Astrocyte (in vitro differentiated cells and primary cell): ENCODE measurements around the gene ALAD. TPM values are rescaled to one million over a fixed set of nuclear protein-coding genes. Genes with fewer than 3 reads are reported as not detected.

Experiments
- DNase-seq: peaks from one replicate; pipeline ENCODE4 v3.0.0-alpha.2; 2010; ENCODE audit warnings: low read depth
- FAIRE-seq: peaks from 2 replicates; lab custom pipeline; 2011; peaks lifted over from hg19 to GRCh38; lab: Jason Lieb, UNC
- H2AFZ ChIP-seq: 2 replicates; pipeline ENCODE4 v1.6.0; 2012; ENCODE audit warnings: low read depth, low read length, inconsistent platforms
- H3K27ac ChIP-seq: 2 replicates; pipeline ENCODE4 v1.5.1; 2011; ENCODE audit warnings: low read depth, low read length, inconsistent platforms
- H3K27me3 ChIP-seq: 2 replicates; pipeline ENCODE4 v1.6.0; 2011; ENCODE audit warnings: low read length, inconsistent platforms; ENCODE audit not compliant: insufficient read depth
- H3K36me3 ChIP-seq: 2 replicates; pipeline ENCODE4 v1.5.1; 2011; ENCODE audit warnings: low read length, inconsistent platforms; ENCODE audit not compliant: insufficient read depth
- H3K4me1 ChIP-seq: 2 replicates; pipeline ENCODE4 v1.5.1; 2011; ENCODE audit warnings: low read length, inconsistent platforms; ENCODE audit not compliant: insufficient read depth
- H3K4me2 ChIP-seq: 2 replicates; pipeline ENCODE4 v1.6.0; 2012; ENCODE audit warnings: low read length, inconsistent platforms
- H3K4me3 ChIP-seq: 2 replicates; pipeline ENCODE4 v1.5.1; 2011; ENCODE audit warnings: low read depth, mild to moderate bottlenecking, low read length, inconsistent platforms; ENCODE audit not compliant: insufficient read depth
- H3K79me2 ChIP-seq: 2 replicates; pipeline ENCODE4 v1.6.0; 2012; ENCODE audit warnings: mild to moderate bottlenecking, low read length, inconsistent platforms; ENCODE audit not compliant: insufficient read depth
- H3K9ac ChIP-seq: 2 replicates; pipeline ENCODE4 v1.6.0; 2012; ENCODE audit warnings: mild to moderate bottlenecking, low read length, inconsistent platforms
- H3K9me3 ChIP-seq: 2 replicates; pipeline ENCODE4 v1.5.1; 2012; ENCODE audit warnings: low read depth, mild to moderate bottlenecking, low read length, inconsistent platforms; ENCODE audit not compliant: insufficient read depth
- H4K20me1 ChIP-seq: 2 replicates; pipeline ENCODE4 v1.6.0; 2012; ENCODE audit warnings: low read length, inconsistent platforms; ENCODE audit not compliant: insufficient read depth
- H3K27ac Mint-ChIP-seq: one replicate; pipeline ENCODE4 v1.8.0; 2021; ENCODE audit warnings: mild to moderate bottlenecking, mixed read lengths; ENCODE audit not compliant: unreplicated experiment
- H3K27me3 Mint-ChIP-seq: one replicate; pipeline ENCODE4 v1.8.0; 2021; ENCODE audit warnings: low read depth, mixed read lengths; ENCODE audit not compliant: unreplicated experiment
- H3K36me3 Mint-ChIP-seq: one replicate; pipeline ENCODE4 v1.8.0; 2021; ENCODE audit warnings: low read depth, mixed read lengths; ENCODE audit not compliant: unreplicated experiment
- H3K4me1 Mint-ChIP-seq: one replicate; pipeline ENCODE4 v1.8.0; 2021; ENCODE audit warnings: low read depth, mixed read lengths; ENCODE audit not compliant: unreplicated experiment
- H3K4me3 Mint-ChIP-seq: one replicate; pipeline ENCODE4 v1.8.0; 2021; ENCODE audit warnings: mild to moderate bottlenecking, moderate library complexity, mixed read lengths; ENCODE audit not compliant: unreplicated experiment
- H3K9me3 Mint-ChIP-seq: one replicate; pipeline ENCODE4 v1.8.0; 2021; ENCODE audit warnings: mild to moderate bottlenecking, mixed read lengths; ENCODE audit not compliant: unreplicated experiment
- EZH2 ChIP-seq: IDR thresholded peaks from 2 replicates; pipeline ENCODE4 v1.6.1; 2012; ENCODE audit warnings: mild to moderate bottlenecking, low read length, inconsistent platforms; ENCODE audit not compliant: insufficient read depth
- total RNA-seq: library from RNA; stranded (reverse); gene quantifications from 2 replicates; pipeline ENCODE4 v1.2.1, GENCODE V29; 2021
- TF ChIP-seq, protein P1 (sequence below): IDR thresholded peaks from 2 replicates; pipeline ENCODE4 v1.5.1; 2011; ENCODE audit warnings: low read depth, mild to moderate bottlenecking, inconsistent platforms, low read length, moderate library complexity; ENCODE audit not compliant: insufficient read depth

ALAD gene
- total RNA-seq, 1 donor from 2014 or later: 20.7 TPM

GRCh38 chr9:113350107-113350661, 50.9 kb downstream of the ALAD start:
- FAIRE-seq (no peak), DNase-seq (no peak)
- Mint-ChIP-seq H3K27me3 (peaks cover 54% of the 10 kb centered on the region), H3K36me3 (no peaks in the 10 kb centered on the region), H3K4me1 (no peaks in the 10 kb centered on the region), H3K27ac (no peak overlapping the region), H3K9me3 (no peaks in the 10 kb centered on the region), H3K4me3 (peak overlapping the region; percentile 64)
- no peak overlapping the region for H3K4me3 ChIP-seq
- peaks cover 59% of the 10 kb centered on the region for H3K27me3 ChIP-seq
- H3K4me1 ChIP-seq: no peaks in the 10 kb centered on the region
- TF ChIP-seq, protein P1, sequence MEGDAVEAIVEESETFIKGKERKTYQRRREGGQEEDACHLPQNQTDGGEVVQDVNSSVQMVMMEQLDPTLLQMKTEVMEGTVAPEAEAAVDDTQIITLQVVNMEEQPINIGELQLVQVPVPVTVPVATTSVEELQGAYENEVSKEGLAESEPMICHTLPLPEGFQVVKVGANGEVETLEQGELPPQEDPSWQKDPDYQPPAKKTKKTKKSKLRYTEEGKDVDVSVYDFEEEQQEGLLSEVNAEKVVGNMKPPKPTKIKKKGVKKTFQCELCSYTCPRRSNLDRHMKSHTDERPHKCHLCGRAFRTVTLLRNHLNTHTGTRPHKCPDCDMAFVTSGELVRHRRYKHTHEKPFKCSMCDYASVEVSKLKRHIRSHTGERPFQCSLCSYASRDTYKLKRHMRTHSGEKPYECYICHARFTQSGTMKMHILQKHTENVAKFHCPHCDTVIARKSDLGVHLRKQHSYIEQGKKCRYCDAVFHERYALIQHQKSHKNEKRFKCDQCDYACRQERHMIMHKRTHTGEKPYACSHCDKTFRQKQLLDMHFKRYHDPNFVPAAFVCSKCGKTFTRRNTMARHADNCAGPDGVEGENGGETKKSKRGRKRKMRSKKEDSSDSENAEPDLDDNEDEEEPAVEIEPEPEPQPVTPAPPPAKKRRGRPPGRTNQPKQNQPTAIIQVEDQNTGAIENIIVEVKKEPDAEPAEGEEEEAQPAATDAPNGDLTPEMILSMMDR: no peak
- TF ChIP-seq EZH2: peak; percentile 43
- H3K79me2 ChIP-seq: no peaks in the 10 kb centered on the region
- H4K20me1 ChIP-seq: no peaks in the 10 kb centered on the region
- H3K9me3 ChIP-seq: no peaks in the 10 kb centered on the region
- H3K27ac ChIP-seq: no peak overlapping the region
- H3K4me2 ChIP-seq: peak overlapping the region; percentile 76
- H2AFZ ChIP-seq: no peak overlapping the region
- H3K9ac ChIP-seq: no peak overlapping the region
- no peaks in the 10 kb centered on the region for H3K36me3 ChIP-seq

GRCh38 chr9:113349445-113350094, 51.5 kb downstream of the ALAD start, which contains the start of gene BSPRY:
Gene BSPRY, plus strand, starts transcription at chr9:113349541. Its CDS starts 39 bp downstream, at chr9:113349580.
- peak; percentile 85 for TF ChIP-seq EZH2
- TF ChIP-seq, protein P1: no peak

DNA sequence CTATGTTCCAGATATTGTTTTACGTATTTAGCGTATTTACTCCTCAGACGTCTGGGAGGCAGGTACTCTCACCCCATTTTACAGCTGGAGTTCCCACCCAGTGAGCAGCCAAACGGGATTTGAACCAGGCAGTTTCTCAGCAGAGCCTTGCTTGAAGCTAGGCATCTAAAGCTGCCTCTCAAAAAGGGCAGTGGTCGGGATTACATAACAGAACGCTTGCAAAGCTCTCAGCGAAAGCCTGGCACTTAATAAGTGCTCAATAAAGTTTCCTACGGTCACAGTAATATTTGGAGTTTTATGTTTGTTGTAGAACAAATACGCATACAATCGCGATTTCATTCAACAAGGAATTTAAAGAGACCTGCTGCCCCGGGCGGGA, 52.0 kb downstream of the ALAD start:
- no peaks in the 10 kb centered on the region for H4K20me1 ChIP-seq
- H3K27me3 ChIP-seq: peaks cover 53% of the 10 kb centered on the region
- H3K27ac Mint-ChIP-seq: no peak overlapping the region
- FAIRE-seq: no peak
- H3K27ac ChIP-seq: no peak overlapping the region
- no peaks in the 10 kb centered on the region for H3K9me3 Mint-ChIP-seq
- no peaks in the 10 kb centered on the region for H3K36me3 Mint-ChIP-seq
- H3K4me1 ChIP-seq: no peaks in the 10 kb centered on the region
- H3K4me2 ChIP-seq: peak overlapping the region; percentile 76
- H3K4me3 ChIP-seq: no peak overlapping the region
- TF ChIP-seq EZH2: peak; percentile 15
- TF ChIP-seq, protein P1: no peak
- no peaks in the 10 kb centered on the region for H3K79me2 ChIP-seq
- H3K9me3 ChIP-seq: no peaks in the 10 kb centered on the region
- H3K36me3 ChIP-seq: no peaks in the 10 kb centered on the region
- no peak overlapping the region for H3K9ac ChIP-seq
- DNase-seq: no peak
- peak overlapping the region; percentile 60 for H3K4me3 Mint-ChIP-seq
- H3K27me3 Mint-ChIP-seq: peaks cover 50% of the 10 kb centered on the region
- no peak overlapping the region for H2AFZ ChIP-seq
- no peaks in the 10 kb centered on the region for H3K4me1 Mint-ChIP-seq

More at GRCh38 chr9:113349445-113350094, 51.5 kb downstream of the ALAD start, which contains the start of gene BSPRY:
- no peaks in the 10 kb centered on the region for H3K4me1 ChIP-seq
- H3K27ac ChIP-seq: no peak within 1 kb of the TSS
- no peaks in the 10 kb centered on the region for H4K20me1 ChIP-seq
- Mint-ChIP-seq H3K36me3 (no peaks in the 10 kb centered on the region), H3K4me1 (no peaks in the 10 kb centered on the region), H3K9me3 (no peaks in the 10 kb centered on the region), H3K4me3 (peak within 1 kb of the TSS; percentile 64), H3K27ac (no peak within 1 kb of the TSS), H3K27me3 (peaks cover 50% of the 10 kb centered on the region)
- peak within 1 kb of the TSS; percentile 34 for H2AFZ ChIP-seq
- no peaks in the 10 kb centered on the region for H3K36me3 ChIP-seq
- no peaks in the 10 kb centered on the region for H3K9me3 ChIP-seq
- no peak within 1 kb of the TSS for H3K9ac ChIP-seq
- peak within 1 kb of the TSS; percentile 33 for H3K4me3 ChIP-seq
- H3K79me2 ChIP-seq: no peaks in the 10 kb centered on the region
- peaks cover 58% of the 10 kb centered on the region for H3K27me3 ChIP-seq
- DNase-seq (no peak), FAIRE-seq (no peak)
- H3K4me2 ChIP-seq: peak within 1 kb of the TSS; percentile 76
